Upper lobe of right lung (tissue), 1 donor: ENCODE results near the gene STXBP5. TPM values are rescaled to one million over a fixed set of nuclear protein-coding genes. Genes with fewer than 3 reads are reported as not detected.

Experiments
- ATAC-seq: fragments of 200-7000 bp; cut with Tn5 transposase; one replicate; pipeline ENCODE4 v1.9.1; 2020; ENCODE audit warnings: mild to moderate bottlenecking, moderate library complexity
- DNase-seq: peaks from one replicate; pipeline ENCODE4 v3.0.0-alpha.2; 2020
- H3K27ac ChIP-seq: fragments of 200-600 bp; one replicate; pipeline ENCODE4 v1.8.0; 2022
- H3K27me3 ChIP-seq: fragments of 200-600 bp; one replicate; pipeline ENCODE4 v1.8.0; 2022; ENCODE audit warnings: mild to moderate bottlenecking
- H3K36me3 ChIP-seq: fragments of 200-600 bp; one replicate; pipeline ENCODE4 v1.8.0; 2022
- H3K4me1 ChIP-seq: fragments of 200-600 bp; one replicate; pipeline ENCODE4 v1.8.0; 2022
- H3K4me3 ChIP-seq: fragments of 200-600 bp; one replicate; pipeline ENCODE4 v1.8.0; 2022; ENCODE audit warnings: mild to moderate bottlenecking
- H3K9me3 ChIP-seq: fragments of 200-600 bp; one replicate; pipeline ENCODE4 v1.8.0; 2022
- intact Hi-C: fragments of 100-400 bp; cut with DNase I; formaldehyde crosslinking; loops from one replicate; pipeline ENCODE4 v1.11.0; 2022
- total RNA-seq: library from RNA; stranded (reverse); fragmentation: NEBNext Ultra II Directional; extraction: Animal tissue kit (Norgen Biotek cat#: 25700); gene quantifications from one replicate; pipeline ENCODE4 v1.2.1, GENCODE V29; 2021
- TF ChIP-seq, protein P1 (sequence below): fragments of 200-600 bp; IDR thresholded peaks from one replicate; pipeline ENCODE4 v1.8.0; 2022; ENCODE audit warnings: antibody characterized with exemption
- donor health status: DM: no; HTN: yes; CAD: no; lungs with severe emphysema.

The STXBP5 gene
- total RNA-seq, 1 donor from 2014 or later: 22.1 TPM

- no peak overlapping the region for H3K27ac ChIP-seq
- H3K27me3 ChIP-seq: no peaks in the 10 kb centered on the region
- no peaks in the 10 kb centered on the region for H3K4me1 ChIP-seq
- no peaks in the 10 kb centered on the region for H3K36me3 ChIP-seq
- H3K4me3 ChIP-seq: no peak overlapping the region
- ATAC-seq: no peak
- no peaks in the 10 kb centered on the region for H3K9me3 ChIP-seq
- TF ChIP-seq, protein P1, sequence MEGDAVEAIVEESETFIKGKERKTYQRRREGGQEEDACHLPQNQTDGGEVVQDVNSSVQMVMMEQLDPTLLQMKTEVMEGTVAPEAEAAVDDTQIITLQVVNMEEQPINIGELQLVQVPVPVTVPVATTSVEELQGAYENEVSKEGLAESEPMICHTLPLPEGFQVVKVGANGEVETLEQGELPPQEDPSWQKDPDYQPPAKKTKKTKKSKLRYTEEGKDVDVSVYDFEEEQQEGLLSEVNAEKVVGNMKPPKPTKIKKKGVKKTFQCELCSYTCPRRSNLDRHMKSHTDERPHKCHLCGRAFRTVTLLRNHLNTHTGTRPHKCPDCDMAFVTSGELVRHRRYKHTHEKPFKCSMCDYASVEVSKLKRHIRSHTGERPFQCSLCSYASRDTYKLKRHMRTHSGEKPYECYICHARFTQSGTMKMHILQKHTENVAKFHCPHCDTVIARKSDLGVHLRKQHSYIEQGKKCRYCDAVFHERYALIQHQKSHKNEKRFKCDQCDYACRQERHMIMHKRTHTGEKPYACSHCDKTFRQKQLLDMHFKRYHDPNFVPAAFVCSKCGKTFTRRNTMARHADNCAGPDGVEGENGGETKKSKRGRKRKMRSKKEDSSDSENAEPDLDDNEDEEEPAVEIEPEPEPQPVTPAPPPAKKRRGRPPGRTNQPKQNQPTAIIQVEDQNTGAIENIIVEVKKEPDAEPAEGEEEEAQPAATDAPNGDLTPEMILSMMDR: no peak
- intact Hi-C loops: no loop called here
- DNase-seq: no peak
These were observed 45.3 kb upstream of the STXBP5 start for GRCh38 chr6:147158881-147159280.

DNA sequence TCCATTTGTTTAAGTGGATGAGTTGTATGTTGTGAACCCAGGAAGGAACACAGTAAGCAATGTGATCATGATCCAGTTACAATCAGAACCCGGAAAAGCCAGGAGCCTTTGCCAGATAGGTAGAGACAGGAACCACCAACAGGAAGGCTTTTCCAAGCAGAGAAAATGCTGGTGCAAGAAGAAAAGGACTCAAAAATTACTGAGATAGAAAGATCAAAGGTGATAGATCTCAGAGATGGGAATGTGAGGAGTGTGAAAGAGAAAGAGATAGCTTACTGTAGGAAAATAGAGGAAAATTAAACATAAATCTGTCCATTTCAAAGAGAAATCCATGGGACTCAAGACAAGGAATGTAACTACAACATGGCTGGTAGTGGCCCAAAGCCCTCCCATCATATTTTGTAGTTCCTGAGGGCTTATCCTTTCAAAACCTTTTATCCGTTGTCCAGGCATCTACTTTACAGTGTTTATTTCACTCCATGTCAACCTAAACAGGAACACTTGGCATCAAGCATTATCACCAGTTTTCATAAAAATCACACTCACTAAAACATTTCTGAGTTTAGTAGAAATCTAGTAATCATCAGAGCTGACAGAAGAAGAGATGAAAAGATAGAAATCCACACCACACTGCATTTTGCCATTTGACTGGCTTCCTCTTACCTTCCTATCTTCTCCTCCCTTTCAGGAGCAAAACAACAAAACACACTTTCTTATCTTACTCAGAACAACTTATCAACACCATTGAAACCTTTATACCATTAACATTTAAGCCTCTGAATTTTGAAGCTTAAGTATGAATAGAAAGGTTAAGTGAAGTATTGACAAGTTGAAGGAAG lies 44.5 kb upstream of the STXBP5 start:
- no peaks in the 10 kb centered on the region for H3K36me3 ChIP-seq
- no peaks in the 10 kb centered on the region for H3K27me3 ChIP-seq
- no peak for DNase-seq
- H3K27ac ChIP-seq: no peak overlapping the region
- ATAC-seq: no peak
- no peaks in the 10 kb centered on the region for H3K9me3 ChIP-seq
- H3K4me1 ChIP-seq: no peaks in the 10 kb centered on the region
- intact Hi-C loops: no loop called here
- H3K4me3 ChIP-seq: no peak overlapping the region
- TF ChIP-seq, protein P1: no peak

DNA sequence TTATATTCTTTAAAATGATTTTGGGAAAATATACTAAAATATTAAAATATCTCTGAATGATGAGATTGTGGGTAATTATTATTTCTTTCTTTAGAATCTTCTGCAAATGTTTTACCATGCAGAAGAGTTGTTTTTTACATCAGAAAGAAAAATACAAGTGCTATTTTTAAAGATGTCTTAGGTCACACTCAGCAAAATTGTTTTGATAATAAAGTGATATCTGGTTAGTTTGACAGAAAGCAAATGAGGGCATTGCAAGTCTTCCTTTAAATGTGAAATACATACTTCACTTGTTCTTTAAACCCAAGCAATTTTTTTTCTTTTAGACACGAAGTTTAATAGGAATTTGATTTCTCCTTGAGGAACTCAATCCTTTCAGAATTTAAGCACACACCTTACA lies 43.6 kb upstream of the STXBP5 start:
- Histone ChIP-seq H3K4me1 (no peaks in the 10 kb centered on the region), H3K27ac (no peak overlapping the region), H3K4me3 (no peak overlapping the region), H3K36me3 (no peaks in the 10 kb centered on the region), H3K27me3 (no peaks in the 10 kb centered on the region), H3K9me3 (no peaks in the 10 kb centered on the region)
- intact Hi-C loops: no loop called here
- no peak for ATAC-seq
- DNase-seq: no peak
- TF ChIP-seq, protein P1: no peak

GRCh38 chr6:147161253-147161973 lies 42.8 kb upstream of the STXBP5 start:
- intact Hi-C loops: no loop called here
- no peaks in the 10 kb centered on the region for H3K9me3 ChIP-seq
- no peak for ATAC-seq
- no peaks in the 10 kb centered on the region for H3K36me3 ChIP-seq
- TF ChIP-seq, protein P1: no peak
- no peak overlapping the region for H3K27ac ChIP-seq
- no peaks in the 10 kb centered on the region for H3K27me3 ChIP-seq
- no peak overlapping the region for H3K4me3 ChIP-seq
- no peaks in the 10 kb centered on the region for H3K4me1 ChIP-seq
- no peak for DNase-seq

- ATAC-seq (no peak), DNase-seq (no peak)
- H3K27me3 ChIP-seq: no peaks in the 10 kb centered on the region
- H3K4me3 ChIP-seq: no peak overlapping the region
- no peaks in the 10 kb centered on the region for H3K4me1 ChIP-seq
- H3K36me3 ChIP-seq: no peaks in the 10 kb centered on the region
- TF ChIP-seq, protein P1: no peak
- H3K9me3 ChIP-seq: no peaks in the 10 kb centered on the region
- no peak overlapping the region for H3K27ac ChIP-seq
- intact Hi-C loops: no loop called here
These were observed 42.2 kb upstream of the STXBP5 start for GRCh38 chr6:147161974-147162495.
